Activated CD8-positive, alpha-beta memory T cell treated with anti-CD3 and anti-CD28 coated beads, Interleukin-2, amount 50 U/mL, for 1 hour (primary cell): ENCODE measurements around the gene DAP.
"Not testable (repeated sequence)": the region's sequence is repeated elsewhere in the genome, so short reads cannot be mapped to it uniquely, and the experiment has no call there.

ENCODE experiments used
- DNase-seq: peaks from one replicate; pipeline ENCODE4 v3.0.0-alpha.2; 2020; ENCODE audit errors: extremely low read depth

Gene DAP

DNA sequence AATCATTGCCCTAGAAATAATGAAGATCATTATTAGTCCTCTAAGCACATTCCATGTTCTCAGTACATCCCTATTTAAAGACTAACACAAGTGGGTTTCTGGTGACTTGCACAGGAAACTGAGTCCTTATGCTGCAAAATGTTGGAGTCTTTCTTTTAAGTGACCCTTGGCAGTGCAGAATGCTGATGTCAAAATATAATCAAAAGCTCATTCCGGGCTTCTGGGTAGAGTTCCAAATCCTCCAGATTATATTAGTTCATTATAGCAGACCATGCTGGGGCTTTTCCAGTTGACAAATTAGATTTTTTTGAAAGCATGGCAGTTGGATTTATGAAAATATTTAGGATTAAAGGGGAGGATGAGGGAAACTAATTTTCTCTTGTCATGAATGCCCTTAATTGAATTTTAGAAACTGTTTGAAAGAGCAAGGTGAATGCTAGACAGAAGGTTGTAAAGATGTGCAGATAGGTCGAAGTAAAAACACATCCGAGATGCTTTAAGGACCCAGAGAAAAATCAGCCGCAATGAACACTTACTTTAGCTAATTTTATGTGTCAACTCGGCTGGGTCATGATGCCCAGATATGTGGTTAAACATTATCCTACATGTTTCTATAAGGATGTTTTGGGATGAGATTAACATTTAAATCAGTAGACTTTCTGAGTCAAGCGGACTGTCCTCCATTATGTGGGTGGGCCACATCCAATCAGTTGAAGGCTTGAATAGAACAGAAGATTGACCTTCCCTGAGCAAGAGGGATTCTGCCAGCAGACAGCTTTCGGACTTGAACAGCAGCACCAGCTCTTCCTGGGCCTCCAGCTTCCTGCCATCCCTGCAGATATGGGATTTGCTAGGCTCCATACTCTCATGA, 88.7 kb downstream of the DAP start:
- DNase-seq, result no peak

DNA sequence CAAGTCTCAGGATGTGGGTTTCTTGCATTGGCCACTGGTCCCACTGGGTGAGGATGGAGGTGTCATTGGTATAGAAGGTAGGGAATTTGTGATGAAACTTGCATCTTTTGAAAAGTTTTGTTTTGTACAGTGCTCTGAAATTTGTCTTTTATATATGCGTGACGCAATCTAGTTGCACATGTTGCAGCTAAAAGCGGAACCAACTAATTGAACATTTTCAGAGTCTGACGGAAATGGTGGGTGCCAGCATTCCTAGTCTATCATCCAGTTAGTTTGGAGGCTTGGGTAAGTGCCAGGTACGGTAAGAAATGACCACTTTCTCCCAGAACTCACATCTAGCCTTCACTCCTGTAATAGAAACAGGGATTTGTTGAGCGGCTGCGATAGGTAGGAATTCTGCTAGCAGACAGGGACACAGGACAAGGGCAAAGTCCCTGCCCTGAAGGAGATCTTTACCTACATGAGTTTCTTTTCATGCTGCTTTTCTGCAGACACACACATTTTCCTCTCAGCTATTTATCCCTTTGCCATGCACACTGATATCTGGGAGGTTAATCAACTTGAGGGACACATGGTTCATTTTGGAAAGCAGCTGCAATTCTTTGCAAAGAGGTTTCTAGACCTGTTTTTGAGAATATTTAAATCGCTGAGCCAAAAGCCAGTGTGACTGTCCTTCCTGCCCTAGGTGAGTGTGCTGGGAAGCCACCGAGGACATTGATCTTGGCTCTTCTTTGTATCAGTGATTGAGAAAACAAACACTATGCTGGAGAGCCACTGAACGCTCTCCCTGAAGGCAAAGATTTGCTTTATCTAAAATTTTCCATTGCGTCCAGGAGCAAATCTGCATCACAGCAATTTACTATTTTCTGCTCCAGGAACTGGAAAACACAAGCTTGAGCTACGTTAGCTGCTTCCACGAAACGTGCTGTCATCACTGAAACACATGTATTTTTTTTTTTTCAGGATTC, 89.7 kb downstream of the DAP start:
- DNase-seq, result no peak

DNA sequence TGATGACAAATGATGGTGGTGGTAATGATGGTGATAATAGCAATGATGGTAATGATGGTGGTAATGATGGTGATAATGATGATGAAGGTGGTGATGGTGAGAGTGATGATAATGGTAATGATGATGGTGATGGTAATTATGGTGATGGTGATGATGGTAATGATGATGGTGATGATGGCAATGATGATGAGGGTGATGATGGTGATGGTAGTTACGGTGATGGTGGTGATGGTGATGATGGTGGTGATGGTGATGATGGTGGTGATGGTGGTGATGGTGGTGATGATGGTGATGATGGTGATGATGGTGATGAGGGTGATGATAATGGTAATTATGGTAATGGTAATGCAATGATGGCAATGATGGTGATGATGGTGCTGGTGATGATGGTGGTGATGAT, 91.1 kb downstream of the DAP start:
- no peak for DNase-seq

DNA sequence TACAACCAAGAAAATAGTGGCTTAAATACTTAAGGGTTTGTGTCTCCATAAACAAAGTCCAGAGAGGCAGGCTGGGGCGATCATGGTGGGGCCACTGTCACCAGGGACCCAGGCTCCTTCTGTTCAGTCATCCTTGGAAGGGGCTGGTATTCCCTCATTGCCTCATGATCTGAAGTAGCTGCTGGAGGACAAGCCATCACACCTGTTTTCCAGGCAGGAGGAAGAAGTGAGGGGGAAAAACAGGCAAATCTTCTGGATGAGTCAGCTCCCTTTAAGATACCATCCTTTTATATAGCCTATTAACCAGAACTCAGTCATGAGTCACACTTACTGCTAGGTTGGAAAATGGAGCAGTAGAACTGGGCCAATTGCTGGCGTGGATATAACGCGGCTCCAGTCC, 92.3 kb downstream of the DAP start:
- DNase-seq, result no peak

DNA sequence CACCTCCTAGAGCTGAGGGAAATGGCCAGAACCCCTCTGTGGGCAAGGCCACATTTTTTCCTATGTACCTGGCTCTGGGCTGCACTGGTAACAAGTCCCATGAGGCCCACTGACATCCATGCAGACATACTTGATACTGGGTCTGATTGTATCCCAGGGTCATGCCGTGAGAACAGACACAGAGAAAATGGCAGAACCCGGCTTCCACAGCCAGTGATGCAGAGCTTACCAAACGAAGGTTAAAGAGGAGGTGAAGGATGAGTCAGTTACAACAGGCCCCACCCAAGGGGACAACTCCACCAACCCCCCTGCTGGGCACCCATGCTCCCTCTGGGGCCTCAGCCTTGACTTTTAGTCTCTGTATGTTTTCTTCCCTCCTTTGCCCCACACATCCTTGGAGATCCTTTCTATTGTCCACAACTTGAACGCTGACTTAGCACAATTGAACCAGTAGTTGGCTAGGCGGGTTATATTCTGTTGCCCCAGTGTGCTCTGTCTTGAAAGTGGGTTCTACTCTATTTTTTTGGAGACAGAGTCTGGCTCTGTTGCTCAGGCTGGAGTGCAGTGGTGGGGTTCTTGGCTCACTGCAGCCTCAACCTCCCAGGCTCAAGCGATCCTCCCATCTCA, 93.5 kb downstream of the DAP start:
- no peak for DNase-seq

DNA sequence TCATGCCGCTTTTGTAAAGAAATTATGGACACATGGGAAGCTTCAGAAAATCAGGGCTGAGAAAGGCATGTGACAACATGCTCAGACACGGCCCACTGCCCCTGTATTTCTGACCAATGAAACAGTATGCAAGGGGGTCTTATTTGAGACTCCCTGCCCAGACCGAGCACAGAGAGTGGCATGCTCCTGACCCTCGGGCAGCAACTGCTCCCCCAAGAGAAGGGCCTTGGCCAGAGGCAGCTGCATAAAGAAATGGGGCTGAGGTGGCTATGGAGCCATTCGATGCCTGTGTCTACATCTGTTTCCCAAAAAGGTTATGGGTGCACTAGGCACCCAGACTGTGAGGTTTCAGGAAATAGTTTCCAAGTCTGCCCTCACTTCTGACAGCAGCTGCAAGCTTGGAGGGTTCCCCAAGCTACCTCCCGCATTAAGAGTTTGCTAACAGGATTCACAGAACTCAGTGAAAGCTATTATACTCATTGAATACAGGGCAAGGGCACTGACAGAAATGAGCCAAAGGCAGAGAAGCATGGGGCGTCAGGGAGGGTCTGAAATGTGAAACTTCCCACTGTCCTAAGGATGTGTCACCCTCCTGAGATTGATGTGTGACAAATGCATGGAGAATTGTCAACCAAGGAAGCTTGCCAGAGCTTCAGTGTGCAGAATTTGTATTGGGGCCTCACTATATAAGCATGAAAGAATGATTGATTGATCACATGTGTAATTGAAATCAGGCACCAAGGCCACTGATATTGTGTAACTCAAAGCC, 94.3 kb downstream of the DAP start:
- no peak for DNase-seq

DNA sequence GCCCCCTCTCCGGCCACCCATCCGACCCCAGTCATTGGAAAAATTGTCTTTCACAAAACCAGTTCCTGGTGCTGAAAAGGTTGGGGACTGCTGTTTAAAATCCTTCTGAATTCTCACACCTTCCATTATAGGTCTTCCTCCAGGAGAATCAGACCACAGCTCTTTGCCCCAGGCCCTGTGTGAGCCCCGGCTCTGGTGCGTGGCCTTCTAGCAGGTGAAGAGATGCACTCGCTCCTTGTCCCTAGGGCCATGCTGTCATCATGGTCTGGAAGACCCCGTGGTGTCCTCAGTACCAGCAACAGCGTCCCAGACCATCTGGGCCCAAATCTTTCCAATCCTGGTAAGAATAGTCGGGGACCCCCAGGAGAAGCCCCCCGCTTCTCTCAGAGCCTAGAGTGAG, 95.2 kb downstream of the DAP start:
- no peak for DNase-seq

DNA sequence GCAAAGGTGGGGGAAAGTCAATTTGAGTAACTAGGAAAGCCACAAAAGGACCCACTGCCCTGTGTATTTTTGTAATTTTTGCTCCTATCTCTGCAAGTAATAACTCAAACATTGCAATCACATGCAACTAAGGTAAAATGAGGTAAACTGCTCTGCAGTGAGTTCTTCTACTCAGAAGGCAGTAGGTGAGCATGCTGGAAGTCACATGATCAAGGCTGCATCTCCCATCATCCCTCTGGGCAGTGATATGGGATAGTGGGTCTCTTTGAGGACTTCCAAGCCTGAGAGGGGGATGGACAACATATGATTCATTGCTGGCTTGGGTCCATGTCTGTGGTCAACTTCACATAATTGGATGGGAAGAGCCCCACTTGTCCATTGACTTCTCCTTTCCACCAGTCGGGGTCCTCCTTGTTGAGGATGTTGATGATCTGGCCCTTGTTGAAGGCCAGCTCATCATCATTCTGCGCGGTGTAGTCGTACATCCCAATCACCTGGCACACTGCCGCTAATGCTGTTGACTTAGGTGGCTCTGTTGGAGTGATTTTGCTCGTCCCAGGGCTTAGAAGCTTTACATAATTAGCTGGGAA, 96.8 kb downstream of the DAP start:
- DNase-seq, result not testable (repeated sequence)

DNA sequence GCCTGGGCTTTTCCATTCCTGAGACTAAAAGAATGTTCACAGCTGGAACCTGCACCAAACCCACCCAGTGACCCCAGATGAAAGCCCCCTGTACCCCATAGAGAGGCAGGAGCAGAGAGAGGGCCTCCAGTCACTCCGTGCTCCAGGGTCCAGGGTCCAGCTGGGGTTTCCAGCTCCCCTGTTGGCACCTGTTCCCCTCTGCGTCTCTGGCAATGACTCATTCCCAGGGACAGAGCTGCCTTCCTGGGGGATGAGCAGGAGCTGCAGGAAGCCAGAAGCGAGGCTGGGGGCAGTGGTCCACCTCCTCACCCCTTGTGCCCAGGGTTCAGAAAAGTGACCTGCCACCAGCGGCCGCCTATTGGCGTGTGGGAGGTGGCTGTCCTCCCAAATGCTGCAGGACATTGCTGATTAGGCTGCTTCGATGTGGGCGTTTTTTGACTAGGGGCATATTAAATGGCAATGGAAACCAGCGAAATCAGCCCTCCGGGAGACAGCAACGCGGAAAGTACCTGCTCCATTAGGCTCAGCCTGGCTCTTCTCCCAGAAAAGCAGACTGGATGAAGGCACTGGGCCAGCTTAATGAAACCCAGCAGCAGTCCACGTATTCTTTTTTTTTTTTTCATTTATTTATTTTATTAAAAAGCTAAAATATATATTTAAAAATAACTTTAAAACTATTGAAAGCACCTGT, 97.4 kb downstream of the DAP start:
- DNase-seq, result no peak

DNA sequence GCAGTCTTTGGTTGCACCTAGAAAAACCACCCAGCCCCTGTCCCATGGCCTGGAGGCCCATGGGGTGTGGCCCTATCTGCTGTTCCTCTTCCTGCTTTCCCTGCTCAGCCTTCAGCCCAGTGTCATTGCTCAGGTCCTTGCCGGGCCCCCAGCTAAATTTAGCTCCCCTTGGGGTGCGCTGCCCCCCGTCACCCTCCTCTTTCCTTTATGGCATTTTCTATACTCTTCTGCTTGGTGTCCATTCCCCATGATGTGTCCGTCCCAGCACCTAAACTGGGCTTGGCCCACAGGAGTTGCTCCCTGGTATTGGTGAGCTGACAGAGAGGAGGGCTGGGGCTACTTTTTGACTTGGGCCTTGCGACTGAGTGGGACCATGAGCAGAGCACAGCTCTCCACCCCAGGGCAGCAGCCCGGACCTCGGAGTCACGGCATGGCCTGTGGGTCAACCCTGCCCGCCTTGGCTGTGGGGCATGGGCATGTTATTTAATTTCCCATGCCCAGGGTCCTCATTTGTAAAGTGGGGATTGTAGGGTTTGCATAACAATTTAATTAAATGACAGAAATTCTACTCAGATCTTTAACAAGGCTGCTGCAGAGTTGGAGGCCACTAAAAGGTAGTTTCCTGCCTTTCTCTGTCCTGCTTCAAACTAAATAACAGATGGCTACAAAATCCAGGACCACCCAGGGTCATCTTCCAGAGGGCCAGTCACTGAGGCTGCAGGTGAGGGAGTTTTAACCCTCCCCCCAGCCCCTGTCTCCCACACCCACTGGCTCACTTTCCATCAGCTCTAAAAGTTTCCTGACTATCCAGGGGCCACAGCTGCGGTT, 98.2 kb downstream of the DAP start:
- DNase-seq, result no peak

DNA sequence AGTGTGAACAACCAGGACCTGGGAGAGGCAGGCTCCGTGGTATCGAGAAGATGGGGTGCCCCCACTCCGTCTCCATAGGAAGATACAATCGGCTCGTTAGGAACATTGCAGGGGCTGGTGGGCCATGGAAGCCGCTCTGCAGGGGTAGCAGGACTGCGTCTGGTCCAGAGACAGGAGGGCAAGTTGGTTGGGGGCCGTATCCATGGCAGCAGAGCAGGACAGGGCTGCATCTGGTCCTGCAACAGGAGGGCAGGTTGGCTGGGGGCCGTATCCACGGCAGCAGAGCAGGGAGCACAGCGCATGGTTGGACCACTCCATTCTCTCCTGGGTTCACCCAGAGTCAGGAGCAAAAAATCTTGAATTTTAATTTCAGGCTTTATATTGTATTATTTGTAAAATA, 99.0 kb downstream of the DAP start:
- no peak for DNase-seq

DNA sequence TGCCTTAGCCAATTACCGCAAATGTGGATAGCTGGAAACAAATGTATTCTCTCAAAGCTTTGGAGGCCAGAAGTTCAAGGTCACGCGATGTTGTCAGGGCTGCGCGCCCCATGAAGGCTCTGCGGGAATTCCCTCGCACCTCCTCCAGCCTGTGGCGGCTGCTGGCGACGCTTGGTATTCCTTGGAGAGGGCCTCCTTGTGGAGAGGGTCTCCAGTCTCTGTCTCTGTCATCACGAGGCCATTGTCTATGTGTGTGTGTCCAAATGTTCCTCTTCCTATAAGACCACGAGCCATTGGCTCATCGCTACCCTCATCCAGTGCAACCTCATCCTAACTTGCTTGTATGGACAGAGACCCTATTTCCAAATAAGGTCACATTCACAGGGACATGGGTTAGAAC, 99.6 kb downstream of the DAP start:
- DNase-seq, result no peak

DNA sequence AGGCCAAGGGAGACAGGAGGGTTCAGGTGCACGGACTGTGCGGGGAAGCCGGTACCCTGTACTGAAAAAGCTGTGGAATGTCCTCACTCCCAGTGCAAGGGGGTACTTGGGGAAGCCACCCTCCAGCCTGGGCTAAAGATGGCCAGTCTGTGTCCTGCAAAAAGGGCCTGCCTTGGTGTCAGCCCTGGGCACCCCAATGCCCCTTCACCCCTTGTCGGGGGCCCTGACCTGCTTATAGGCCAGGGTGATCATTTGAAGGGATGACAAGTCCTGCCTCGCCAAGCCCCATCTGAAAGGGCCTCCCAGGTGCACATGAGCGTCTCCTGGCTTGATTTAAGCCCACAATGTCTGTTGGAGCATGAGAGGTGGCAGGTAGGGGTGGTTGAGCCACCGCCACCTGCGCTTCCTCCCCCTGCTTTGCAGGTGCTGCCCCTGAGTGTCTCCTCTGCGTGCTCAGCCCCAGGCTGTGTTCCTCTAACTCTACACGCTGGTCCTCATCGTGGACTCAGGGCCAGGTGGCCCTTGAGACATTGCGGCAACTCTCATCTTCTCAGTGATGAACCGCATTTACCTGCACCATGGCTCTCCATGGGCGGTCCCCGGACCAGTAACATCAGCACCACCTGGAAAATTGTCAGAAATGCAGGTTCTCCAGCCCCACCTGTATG, 100.2 kb downstream of the DAP start:
- no peak for DNase-seq

DNA sequence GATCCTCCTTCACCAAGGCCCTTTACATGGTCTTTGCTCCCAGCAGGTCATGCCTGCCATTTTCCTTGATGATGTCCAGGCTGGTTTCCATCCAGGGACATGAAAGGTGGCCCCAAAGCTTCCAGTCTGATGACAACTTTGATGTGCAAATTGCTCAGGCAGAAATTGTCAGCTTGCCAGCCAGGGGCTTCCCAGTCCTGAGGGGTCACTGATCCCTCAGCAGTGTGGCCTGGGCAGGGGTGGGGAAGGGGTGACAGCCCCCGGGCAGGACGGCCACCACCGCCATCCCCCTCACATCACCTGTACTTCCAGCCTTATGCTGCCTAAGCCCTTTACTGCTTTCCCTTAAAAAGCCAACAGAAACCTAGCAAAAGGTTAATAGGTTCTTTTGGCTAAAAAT, 100.9 kb downstream of the DAP start:
- DNase-seq, result no peak

DNA sequence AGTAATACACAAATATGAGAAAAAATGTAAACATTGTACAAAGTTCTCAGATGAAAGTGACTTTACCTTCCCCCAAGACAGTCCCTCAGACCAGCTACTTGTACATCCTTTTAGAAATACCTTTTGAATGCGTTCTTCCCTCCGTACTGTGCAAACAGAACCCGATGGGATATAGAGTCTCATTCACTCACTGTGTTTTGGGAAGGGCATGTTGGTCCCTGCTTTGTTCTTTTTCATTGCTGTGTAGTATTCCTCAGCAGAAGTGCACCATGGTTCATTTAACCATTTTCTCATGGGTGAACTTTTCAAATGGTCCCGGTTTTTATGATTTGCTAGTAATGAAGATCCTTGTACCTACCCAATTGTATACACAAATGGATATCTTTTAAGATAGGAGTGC, 102.8 kb downstream of the DAP start:
- DNase-seq, result no peak

DNA sequence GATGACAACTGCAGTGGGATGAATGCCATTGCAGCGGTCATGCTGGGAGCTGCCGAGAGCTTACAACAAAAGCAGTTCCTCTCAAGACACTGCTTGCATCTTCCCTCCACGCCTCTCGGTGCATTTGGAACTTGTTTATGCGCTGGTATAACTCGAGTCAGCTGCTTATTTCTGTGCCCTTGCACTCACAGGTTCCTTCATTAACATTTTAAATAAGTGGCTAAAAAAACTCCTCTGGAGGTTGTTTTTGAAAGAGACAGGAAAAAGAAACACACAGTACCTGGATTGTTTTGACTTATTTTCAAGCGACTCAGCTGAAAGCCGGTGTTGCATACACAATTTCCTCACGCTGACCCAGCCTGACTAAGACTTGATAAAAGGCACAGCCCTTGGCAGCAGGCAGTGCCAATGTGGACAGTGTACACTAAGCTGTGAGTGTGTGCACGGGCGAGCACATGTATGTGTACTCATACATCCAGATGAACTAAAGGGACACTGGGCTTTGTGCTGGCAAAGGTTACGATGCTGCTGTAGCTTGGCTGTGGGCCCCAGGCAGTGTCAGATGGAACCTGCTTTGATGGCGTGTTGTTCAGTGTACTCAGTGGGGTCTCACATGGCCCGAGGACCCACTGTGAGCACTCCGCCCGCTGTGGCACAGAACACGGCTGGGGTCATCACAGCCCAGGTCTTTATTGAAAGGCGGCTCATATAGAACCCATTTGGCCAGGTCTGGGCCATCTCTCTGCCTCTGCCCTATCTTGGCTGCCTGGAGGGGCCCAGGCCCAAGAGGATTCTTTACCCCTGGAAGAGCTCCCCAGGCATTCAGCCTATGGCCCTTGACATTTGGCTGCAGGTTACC, 104.8 kb downstream of the DAP start:
- DNase-seq, result no peak

DNA sequence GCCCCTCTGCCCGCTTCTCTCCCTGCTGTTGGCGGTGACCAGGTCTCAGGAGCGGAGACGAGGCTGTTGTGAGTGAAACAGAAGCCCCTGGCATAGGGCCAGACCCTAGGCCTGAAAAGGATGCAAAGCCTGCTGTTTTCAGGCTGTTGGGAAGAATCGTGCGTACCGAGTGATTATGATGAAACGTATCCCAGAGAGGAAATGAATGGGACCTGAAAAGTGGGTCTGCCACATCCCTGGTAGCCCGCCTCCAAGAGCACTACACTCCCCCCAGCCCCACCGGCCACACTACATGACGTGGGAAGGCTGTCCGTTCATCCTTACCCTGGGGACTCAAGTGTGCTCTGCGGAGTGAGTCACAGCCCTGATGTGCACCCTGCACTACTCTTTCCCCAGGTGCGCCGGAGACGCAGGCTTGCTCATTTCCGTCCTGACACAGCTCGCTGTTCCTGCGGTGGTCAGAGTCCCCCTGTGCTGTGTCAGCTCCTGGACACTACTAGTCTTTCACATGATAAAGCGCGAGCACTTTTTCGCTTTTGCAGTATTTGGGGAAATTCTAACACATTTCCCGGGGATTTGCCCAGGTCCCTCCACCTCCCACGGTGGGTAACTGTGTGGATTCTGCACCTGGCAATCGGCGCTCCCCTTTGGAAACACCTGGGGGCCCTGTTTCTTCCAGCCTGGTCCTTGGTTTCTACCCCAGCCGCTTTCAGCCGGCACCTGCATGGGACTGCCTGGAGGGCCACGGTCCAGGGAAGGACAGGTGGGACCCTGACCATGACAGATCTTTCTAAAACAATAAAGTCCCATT, 105.7 kb downstream of the DAP start:
- DNase-seq, result no peak
